SK-N-SH (cell line): ENCODE data around the gene CENPP. TPM values are rescaled to one million over a fixed set of nuclear protein-coding genes. Genes with fewer than 3 reads are reported as not detected.

ENCODE experiments used
- CTCF ChIA-PET: fragments of 300-600, 350-600 bp; formaldehyde crosslinking; extraction: SDS; loops from one replicate; lab custom pipeline; 2021; lab: Yijun Ruan, JAX
- POLR2A ChIA-PET: fragments of 350-600 bp; sonication (Branson Sonifier 250); formaldehyde crosslinking; extraction: SDS; loops from one replicate; lab custom pipeline; 2020; ENCODE audit warnings: antibody characterized with exemption, inconsistent platforms; lab: Yijun Ruan, JAX
- DNase-seq: peaks from one replicate; pipeline ENCODE4 v3.0.0; 2012
- H2AFZ ChIP-seq: fragments of 200-600 bp; sonication (generic); 2 replicates; pipeline ENCODE4 v1.8.1; 2016; ENCODE audit warnings: antibody characterized with exemption, mild to moderate bottlenecking, low read depth
- H3F3A ChIP-seq: fragments of 200-600 bp; sonication (generic); replicated peaks from 2 replicates; pipeline ENCODE3; 2016; ENCODE audit warnings: antibody characterized with exemption, mild to moderate bottlenecking; ENCODE audit not compliant: insufficient read depth
- H3K27ac ChIP-seq, 2 experiments: fragments of 200-500 bp in 1 of 2; fragments of 200-600 bp in 1 of 2; sonication (Bioruptor generic) in 1 of 2; sonication (generic), shearing (Covaris generic) in 1 of 2; 2 replicates each; pipeline versions ENCODE4 v1.5.1 to v1.6.1; 2014 to 2016; ENCODE audit warnings: low read depth in 2 of 2, inconsistent platforms in 1 of 2, low read length in 1 of 2, mild to moderate bottlenecking in 1 of 2, mixed read lengths in 1 of 2
- H3K27me3 ChIP-seq: fragments of 200-600 bp; sonication (generic), shearing (Covaris generic); 2 replicates; pipeline ENCODE4 v1.6.1; 2016; ENCODE audit warnings: mixed run types; ENCODE audit not compliant: insufficient read depth
- H3K36me3 ChIP-seq, 2 experiments: fragments of 200-500 bp in 1 of 2; fragments of 200-600 bp in 1 of 2; sonication (Bioruptor generic) in 1 of 2; sonication (generic) in 1 of 2; replicated peaks in 1 of 2; 2 replicates each; pipeline versions ENCODE3 to v1.5.1; 2014 to 2016; ENCODE audit warnings: low read length in 1 of 2, mild to moderate bottlenecking in 1 of 2; ENCODE audit not compliant: insufficient read depth in 2 of 2, control insufficient read depth in 1 of 2
- H3K4me1 ChIP-seq, 2 experiments: fragments of 200-500 bp in 1 of 2; fragments of 200-600 bp in 1 of 2; sonication (Bioruptor generic) in 1 of 2; sonication (generic), shearing (Covaris generic) in 1 of 2; 2 replicates each; pipeline versions ENCODE4 v1.5.1 to v1.6.1; 2014 to 2016; ENCODE audit warnings: low read depth in 1 of 2, low read length in 1 of 2, mixed run types in 1 of 2; ENCODE audit not compliant: insufficient read depth in 2 of 2, control insufficient read depth in 1 of 2
- H3K4me2 ChIP-seq: fragments of 200-600 bp; sonication (generic), shearing (Covaris generic); 2 replicates; pipeline ENCODE4 v1.6.1; 2017; ENCODE audit warnings: mixed run types
- H3K4me3 ChIP-seq, 2 experiments: fragments of 200-500 bp in 1 of 2; fragments of 200-600 bp in 1 of 2; sonication (Bioruptor generic) in 1 of 2; sonication (generic), shearing (Covaris generic) in 1 of 2; 2 replicates each; pipeline versions ENCODE4 v1.5.1 to v1.8.1; 2014 to 2016; ENCODE audit warnings: low read depth in 2 of 2, inconsistent platforms in 1 of 2, low read length in 1 of 2, mild to moderate bottlenecking in 1 of 2, mixed read lengths in 1 of 2, moderate library complexity in 1 of 2
- H3K79me2 ChIP-seq: fragments of 200-600 bp; sonication (generic); 2 replicates; pipeline ENCODE4 v1.8.1; 2017; ENCODE audit warnings: mild to moderate bottlenecking; ENCODE audit not compliant: insufficient read depth
- H3K9ac ChIP-seq: fragments of 200-600 bp; sonication (generic); 2 replicates; pipeline ENCODE4 v1.6.1; 2017; ENCODE audit warnings: mixed run types
- H3K9me2 ChIP-seq: fragments of 200-600 bp; sonication (generic); 2 replicates; pipeline ENCODE4 v1.6.1; 2017; ENCODE audit warnings: mixed run types
- H3K9me3 ChIP-seq: fragments of 200-600 bp; sonication (generic); 2 replicates; pipeline ENCODE4 v1.6.1; 2017; ENCODE audit warnings: mixed run types, mild to moderate bottlenecking, moderate library complexity
- H4K20me1 ChIP-seq: fragments of 200-600 bp; sonication (generic); 2 replicates; pipeline ENCODE4 v1.6.1; 2017; ENCODE audit warnings: mild to moderate bottlenecking, mixed run types; ENCODE audit not compliant: insufficient read depth
- EZH2phosphoT487 ChIP-seq: fragments of 200-600 bp; sonication (generic); IDR thresholded peaks from 2 replicates; pipeline ENCODE4 v1.6.1; 2017; ENCODE audit warnings: low read depth, mixed run types, mild to moderate bottlenecking, antibody characterized with exemption, moderate library complexity, borderline replicate concordance
- FOSL2 ChIP-seq: IDR thresholded peaks from 2 replicates; pipeline ENCODE4 v1.4.0; 2012; ENCODE audit warnings: low read depth, mild to moderate bottlenecking, moderate library complexity, borderline replicate concordance
- FOXM1 ChIP-seq: IDR thresholded peaks from 2 replicates; pipeline ENCODE4 v1.4.0; 2012; ENCODE audit warnings: low read depth, mild to moderate bottlenecking
- SMC3 ChIP-seq: IDR thresholded peaks from 2 replicates; pipeline ENCODE4 v1.6.1; 2012; ENCODE audit warnings: low read depth, low read length, improper control_type of control experiment
- WGBS: methylation state at CpG from one replicate; pipeline ENCODE4 v1.1.6; 2017; ENCODE audit warnings: low lambda C conversion rate; 5-methylcytosine and 5-hydroxymethylcytosine counted together
- polyA plus RNA-seq, 3 experiments: library from polyadenylated mRNA; depleted of rRNA; stranded (reverse); fragments of >200 nt; gene quantifications; 2 replicates each; pipeline ENCODE4 v1.2.3, GENCODE V29; 2012
- TF ChIP-seq, protein P1 (sequence below): IDR thresholded peaks from 2 replicates; pipeline ENCODE4 v1.4.0; 2012; ENCODE audit warnings: low read depth
- TF ChIP-seq, protein P2 (sequence below): IDR thresholded peaks from 2 replicates; pipeline ENCODE4 v1.4.0; 2012; ENCODE audit warnings: low read depth, borderline replicate concordance
- TF ChIP-seq, protein P3 (sequence below): fragments of 200-600 bp; sonication (generic); IDR thresholded peaks from 2 replicates; pipeline ENCODE4 v1.6.1; 2017; ENCODE audit warnings: antibody characterized with exemption, mild to moderate bottlenecking, moderate library complexity
- TF ChIP-seq, protein P4 (sequence below): fragments of 150-350 bp; IDR thresholded peaks from 2 replicates; pipeline ENCODE4 v1.6.1; 2017; ENCODE audit warnings: antibody characterized with exemption, low read length, low read depth, borderline replicate concordance

The CENPP gene
- polyA plus RNA-seq, 1 of the 3 experiments (the other 2 are of a cell fraction) = 1.3 TPM

DNA sequence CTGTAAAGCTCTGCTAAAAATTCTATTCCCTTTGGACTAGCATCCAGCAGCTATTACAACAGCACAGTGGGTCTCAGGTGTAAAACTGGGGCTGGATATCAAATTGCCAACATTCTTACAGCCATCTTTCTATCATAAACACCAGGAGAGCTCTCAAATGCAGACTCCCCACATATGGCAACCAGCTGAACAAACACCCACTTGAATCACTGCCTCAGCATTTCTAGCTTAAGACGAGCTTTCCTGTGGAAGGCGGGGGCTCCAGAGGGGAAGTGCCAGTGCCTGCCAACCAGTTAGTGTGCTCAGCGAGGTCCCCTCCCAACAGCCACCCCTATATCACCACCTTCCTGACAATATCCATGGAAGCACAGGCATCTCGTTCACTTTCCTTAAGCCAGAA lies 282.0 kb downstream of the CENPP start (continued):
- TF ChIP-seq FOXM1 = no peak

DNA sequence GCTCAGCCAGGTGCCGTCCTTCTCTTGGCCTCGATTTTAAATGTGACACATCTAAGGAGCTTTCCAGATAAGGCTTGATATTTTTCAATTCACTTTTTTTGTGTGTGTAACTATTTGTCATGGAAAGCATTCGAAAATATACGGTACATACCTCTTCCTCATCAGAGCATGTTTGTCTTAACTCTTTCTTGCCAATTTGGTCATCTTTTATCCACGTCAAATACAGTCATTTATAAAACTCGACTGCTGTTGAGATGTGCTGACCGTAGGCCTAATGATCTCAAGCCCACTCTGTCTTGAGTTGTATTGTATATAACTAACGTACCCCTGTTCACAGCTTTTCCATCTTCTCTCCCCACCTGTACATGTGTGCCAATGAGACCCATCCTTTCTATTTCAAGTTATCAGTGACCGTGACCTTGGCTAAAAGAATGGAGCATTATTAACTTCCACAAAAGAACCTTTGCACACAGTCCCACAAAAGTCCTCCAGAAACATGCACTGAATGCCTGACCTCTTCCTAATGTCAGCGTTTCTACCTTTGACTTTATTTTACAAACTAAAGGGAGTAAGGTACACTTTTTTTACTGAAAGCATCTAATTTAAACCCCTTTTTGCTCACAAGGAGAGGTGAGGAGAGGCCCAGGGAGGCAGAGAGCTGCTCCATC lies 282.6 kb downstream of the CENPP start:
- 0 out of 2 replicates have a peak overlapping the region, but pooled peaks have one; percentile 14 for H3K4me2 ChIP-seq
- CTCF ChIA-PET = interaction anchor here (0.7 to 2.8 kb wide), 6 partner anchors 12 to 127 kb away, joined by 3 to 16 read pairs (median 5); no protein-coding TSS in a partner anchor

More for the DNA sequence above, 282.6 kb downstream of the CENPP start:
- POLR2A ChIA-PET = interaction anchor here (1.2 kb wide), 1 partner anchor 21 kb away, joined by 3 read pairs; no protein-coding TSS in a partner anchor
- Histone ChIP-seq H3K79me2 (no peaks in the 10 kb centered on the region), H3F3A (no peaks in the 10 kb centered on the region), H3K27me3 (no peaks in the 10 kb centered on the region), H3K9me3 (peaks cover 4% of the 10 kb centered on the region; the same call in 1 of the 2 replicates), H3K36me3 (peaks cover 0 to 23% of the 10 kb centered on the region in 2 experiments), H3K4me1 (peaks cover 5 to 25% of the 10 kb centered on the region in 2 experiments), H2AFZ (no peak overlapping the region), H3K27ac (peak overlapping the region; percentile 7 to 64; a peak in 3 of 4 replicates), H3K9me2 (no peaks in the 10 kb centered on the region), H4K20me1 (no peaks in the 10 kb centered on the region), H3K9ac (no peak overlapping the region), H3K4me3 (no peak overlapping the region)
- TF ChIP-seq, protein P1, sequence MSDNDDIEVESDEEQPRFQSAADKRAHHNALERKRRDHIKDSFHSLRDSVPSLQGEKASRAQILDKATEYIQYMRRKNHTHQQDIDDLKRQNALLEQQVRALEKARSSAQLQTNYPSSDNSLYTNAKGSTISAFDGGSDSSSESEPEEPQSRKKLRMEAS = no peak
- no peak for TF ChIP-seq EZH2phosphoT487
- no peak for TF ChIP-seq SMC3
- TF ChIP-seq, protein P2, sequence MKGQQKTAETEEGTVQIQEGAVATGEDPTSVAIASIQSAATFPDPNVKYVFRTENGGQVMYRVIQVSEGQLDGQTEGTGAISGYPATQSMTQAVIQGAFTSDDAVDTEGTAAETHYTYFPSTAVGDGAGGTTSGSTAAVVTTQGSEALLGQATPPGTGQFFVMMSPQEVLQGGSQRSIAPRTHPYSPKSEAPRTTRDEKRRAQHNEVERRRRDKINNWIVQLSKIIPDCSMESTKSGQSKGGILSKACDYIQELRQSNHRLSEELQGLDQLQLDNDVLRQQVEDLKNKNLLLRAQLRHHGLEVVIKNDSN = no peak
- TF ChIP-seq, protein P3, sequence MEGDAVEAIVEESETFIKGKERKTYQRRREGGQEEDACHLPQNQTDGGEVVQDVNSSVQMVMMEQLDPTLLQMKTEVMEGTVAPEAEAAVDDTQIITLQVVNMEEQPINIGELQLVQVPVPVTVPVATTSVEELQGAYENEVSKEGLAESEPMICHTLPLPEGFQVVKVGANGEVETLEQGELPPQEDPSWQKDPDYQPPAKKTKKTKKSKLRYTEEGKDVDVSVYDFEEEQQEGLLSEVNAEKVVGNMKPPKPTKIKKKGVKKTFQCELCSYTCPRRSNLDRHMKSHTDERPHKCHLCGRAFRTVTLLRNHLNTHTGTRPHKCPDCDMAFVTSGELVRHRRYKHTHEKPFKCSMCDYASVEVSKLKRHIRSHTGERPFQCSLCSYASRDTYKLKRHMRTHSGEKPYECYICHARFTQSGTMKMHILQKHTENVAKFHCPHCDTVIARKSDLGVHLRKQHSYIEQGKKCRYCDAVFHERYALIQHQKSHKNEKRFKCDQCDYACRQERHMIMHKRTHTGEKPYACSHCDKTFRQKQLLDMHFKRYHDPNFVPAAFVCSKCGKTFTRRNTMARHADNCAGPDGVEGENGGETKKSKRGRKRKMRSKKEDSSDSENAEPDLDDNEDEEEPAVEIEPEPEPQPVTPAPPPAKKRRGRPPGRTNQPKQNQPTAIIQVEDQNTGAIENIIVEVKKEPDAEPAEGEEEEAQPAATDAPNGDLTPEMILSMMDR = no peak
- TF ChIP-seq, protein P4, sequence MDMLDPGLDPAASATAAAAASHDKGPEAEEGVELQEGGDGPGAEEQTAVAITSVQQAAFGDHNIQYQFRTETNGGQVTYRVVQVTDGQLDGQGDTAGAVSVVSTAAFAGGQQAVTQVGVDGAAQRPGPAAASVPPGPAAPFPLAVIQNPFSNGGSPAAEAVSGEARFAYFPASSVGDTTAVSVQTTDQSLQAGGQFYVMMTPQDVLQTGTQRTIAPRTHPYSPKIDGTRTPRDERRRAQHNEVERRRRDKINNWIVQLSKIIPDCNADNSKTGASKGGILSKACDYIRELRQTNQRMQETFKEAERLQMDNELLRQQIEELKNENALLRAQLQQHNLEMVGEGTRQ = no peak
- no peak for TF ChIP-seq FOSL2
- 83% methylated on average over 10 of the region's 10 CpGs for WGBS
- no peak for DNase-seq
